Ureter (tissue), 1 donor: ENCODE measurements around the gene EFHC2. TPM values are rescaled to one million over a fixed set of nuclear protein-coding genes. Genes with fewer than 3 reads are reported as not detected.
A peak's percentile ranks its signal among the peaks of the same experiment; 100 is the strongest.
"Not testable (repeated sequence)": the region's sequence is repeated elsewhere in the genome, so short reads cannot be mapped to it uniquely, and the experiment has no call there.

Source experiments
- DNase-seq: peaks from one replicate; pipeline ENCODE4 v3.0.0-alpha.2; 2020; ENCODE audit warnings: low spot score
- total RNA-seq: library from RNA; stranded (reverse); gene quantifications from one replicate; pipeline ENCODE4 v1.2.4, GENCODE V29; 2023
- donor health status: DM: yes; HTN: yes; CAD: no.

Gene EFHC2
- total RNA-seq, 1 donor from 2014 or later = 2.3 TPM

GRCh38 chrX:44291468-44292092 lies 51.9 kb downstream of the EFHC2 start:
- no peak for DNase-seq

GRCh38 chrX:44290718-44291117 lies 52.8 kb downstream of the EFHC2 start:
- no peak for DNase-seq

GRCh38 chrX:44282753-44283152 lies 60.7 kb downstream of the EFHC2 start:
- DNase-seq = no peak

GRCh38 chrX:44280116-44280515 lies 63.4 kb downstream of the EFHC2 start:
- DNase-seq = no peak

GRCh38 chrX:44274096-44274495 lies 69.4 kb downstream of the EFHC2 start:
- DNase-seq = no peak

GRCh38 chrX:44267861-44268260 lies 75.6 kb downstream of the EFHC2 start:
- DNase-seq = no peak

GRCh38 chrX:44267116-44267515 lies 76.4 kb downstream of the EFHC2 start:
- DNase-seq = no peak

- no peak for DNase-seq
Observed at GRCh38 chrX:44265559-44265958, 77.9 kb downstream of the EFHC2 start.

- DNase-seq = no peak
Observed at GRCh38 chrX:44264936-44265335, 78.5 kb downstream of the EFHC2 start.

- DNase-seq = no peak
Observed at GRCh38 chrX:44261286-44261685, 82.2 kb downstream of the EFHC2 start.

GRCh38 chrX:44260609-44261008 lies 82.9 kb downstream of the EFHC2 start:
- DNase-seq = no peak

GRCh38 chrX:44255742-44256141 lies 87.7 kb downstream of the EFHC2 start:
- not testable (repeated sequence) for DNase-seq

- no peak for DNase-seq
Observed at GRCh38 chrX:44253575-44253942, 89.9 kb downstream of the EFHC2 start.

- DNase-seq = peak; percentile 60
Observed at GRCh38 chrX:44252688-44253574, 90.5 kb downstream of the EFHC2 start.

GRCh38 chrX:44247468-44247867 lies 96.0 kb downstream of the EFHC2 start:
- DNase-seq = no peak

GRCh38 chrX:44246826-44247225 lies 96.6 kb downstream of the EFHC2 start:
- no peak for DNase-seq

- no peak for DNase-seq
Observed at GRCh38 chrX:44245733-44246132, 97.7 kb downstream of the EFHC2 start.

- DNase-seq = no peak
Observed at GRCh38 chrX:44244008-44244407, 99.5 kb downstream of the EFHC2 start.

GRCh38 chrX:44241546-44241945 lies 101.9 kb downstream of the EFHC2 start:
- no peak for DNase-seq

- DNase-seq = no peak
Observed at GRCh38 chrX:44240036-44240435, 103.4 kb downstream of the EFHC2 start.

- DNase-seq = no peak
Observed at GRCh38 chrX:44239036-44239435, 104.4 kb downstream of the EFHC2 start.

- no peak for DNase-seq
Observed at GRCh38 chrX:44235534-44235933, 107.9 kb downstream of the EFHC2 start.

GRCh38 chrX:44234541-44234940 lies 108.9 kb downstream of the EFHC2 start:
- DNase-seq = no peak
